ENCODE data around the gene NLRP6. TPM values are rescaled to one million over a fixed set of nuclear protein-coding genes. Genes with fewer than 3 reads are reported as not detected.
"Not testable (repeated sequence)": the region's sequence is repeated elsewhere in the genome, so short reads cannot be mapped to it uniquely, and the experiment has no call there.

NLRP6 gene
- total RNA-seq, 1 donor from 2014 or later, result not detected

DNA sequence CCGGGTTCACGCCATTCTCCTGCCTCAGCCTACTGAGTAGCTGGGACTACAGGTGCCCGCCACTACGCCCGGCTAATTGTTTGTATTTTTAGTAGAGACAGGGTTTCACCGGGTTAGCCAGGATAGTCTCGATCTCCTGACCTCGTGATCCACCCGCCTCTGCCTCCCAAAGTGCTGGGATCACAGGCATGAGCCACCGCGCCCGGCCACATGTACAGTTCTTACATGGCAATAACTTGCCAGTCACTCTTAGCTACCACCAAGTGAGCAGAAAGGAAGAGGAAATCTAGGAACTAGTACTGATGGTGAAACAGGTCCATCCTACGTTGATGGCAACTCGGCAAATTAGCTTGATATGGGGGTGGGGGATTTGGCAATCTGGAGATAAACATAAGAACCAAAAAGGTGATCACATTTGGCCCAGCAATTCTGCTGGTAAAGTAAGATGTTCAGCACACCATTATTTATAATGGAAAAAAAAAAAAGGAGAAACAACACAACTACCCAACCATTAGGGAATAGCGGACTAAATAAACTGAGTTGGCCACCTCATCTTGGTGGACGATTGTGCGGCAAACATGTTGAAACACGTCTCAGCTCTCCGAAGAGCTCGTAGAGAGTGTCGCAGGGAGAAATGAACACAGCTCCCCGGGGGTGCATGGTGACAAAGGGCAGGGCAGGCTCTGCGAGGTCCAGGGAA, 5.3 kb downstream of the NLRP6 start:
- no peak for DNase-seq (ENCODE audit: low read depth)

DNA sequence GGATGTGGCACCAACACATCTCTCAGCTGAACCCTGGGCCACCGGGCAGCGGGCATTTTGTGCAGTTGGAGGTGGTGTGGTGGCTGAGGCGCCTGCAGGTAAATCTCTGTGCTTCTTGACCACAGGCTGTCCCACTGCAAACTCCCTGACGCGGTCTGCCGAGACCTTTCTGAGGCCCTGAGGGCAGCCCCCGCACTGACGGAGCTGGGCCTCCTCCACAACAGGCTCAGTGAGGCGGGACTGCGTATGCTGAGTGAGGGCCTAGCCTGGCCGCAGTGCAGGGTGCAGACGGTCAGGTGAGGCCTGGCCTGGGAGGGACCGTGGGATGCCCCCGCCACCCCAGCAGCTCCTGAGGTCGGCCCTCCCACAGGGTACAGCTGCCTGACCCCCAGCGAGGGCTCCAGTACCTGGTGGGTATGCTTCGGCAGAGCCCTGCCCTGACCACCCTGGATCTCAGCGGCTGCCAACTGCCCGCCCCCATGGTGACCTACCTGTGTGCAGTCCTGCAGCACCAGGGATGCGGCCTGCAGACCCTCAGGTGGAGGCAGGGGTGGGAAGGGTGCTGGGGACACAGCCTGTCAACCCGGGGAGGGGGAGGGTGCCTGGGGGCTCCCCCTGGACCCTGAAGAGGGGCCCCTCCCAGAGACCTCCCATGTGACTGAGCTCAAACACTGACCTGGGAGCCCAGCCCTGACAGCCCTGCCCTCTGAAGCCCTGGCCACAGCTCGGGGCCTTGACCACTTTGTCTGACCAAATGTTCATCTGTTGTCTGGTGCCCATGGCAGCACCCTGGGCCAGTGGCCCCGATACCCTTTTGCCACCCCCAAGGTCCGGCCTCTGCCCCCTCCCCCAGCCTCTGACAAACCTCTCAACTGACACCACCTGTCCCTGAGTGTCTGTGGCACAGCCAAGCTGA, 6.2 kb downstream of the NLRP6 start:
- no peak overlapping the region for H3K4me3 ChIP-seq (ENCODE audit: low read depth, low read length)
- TF ChIP-seq CTCF (conservative IDR thresholded peaks at IDR 0.05; ENCODE audit: low read depth, low read length), result no peak
- DNase-seq (ENCODE audit: low read depth), result no peak

More for the DNA sequence above, 5.3 kb downstream of the NLRP6 start:
- H3K4me3 ChIP-seq (ENCODE audit: low read depth, low read length), result no peak overlapping the region
- TF ChIP-seq CTCF (conservative IDR thresholded peaks at IDR 0.05; ENCODE audit: low read depth, low read length), result no peak

- DNase-seq (ENCODE audit: low read depth), result no peak
- TF ChIP-seq CTCF (conservative IDR thresholded peaks at IDR 0.05; ENCODE audit: low read depth, low read length), result no peak
- no peak overlapping the region for H3K4me3 ChIP-seq (ENCODE audit: low read depth, low read length)
Observed at GRCh38 chr11:285021-285893, 7.0 kb downstream of the NLRP6 start.

DNA sequence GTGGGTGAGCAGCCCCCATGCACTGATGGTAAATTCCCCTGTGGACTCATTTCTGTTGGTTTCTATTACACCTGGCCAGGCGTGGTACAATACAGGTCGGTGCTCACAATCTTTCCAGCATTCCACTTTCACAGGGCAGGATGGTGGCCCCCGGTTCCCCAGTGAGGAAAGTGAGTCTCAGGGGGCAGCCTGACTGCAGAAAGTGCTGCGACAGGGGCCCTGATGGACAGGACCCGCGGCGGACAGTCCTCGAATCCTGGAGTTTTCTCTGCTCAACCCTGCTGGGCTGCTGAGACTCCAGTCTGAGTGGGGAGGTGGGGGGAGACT, 7.7 kb downstream of the NLRP6 start:
- DNase-seq (ENCODE audit: low read depth), result no peak
- no peak for TF ChIP-seq CTCF (conservative IDR thresholded peaks at IDR 0.05; ENCODE audit: low read depth, low read length)

DNA sequence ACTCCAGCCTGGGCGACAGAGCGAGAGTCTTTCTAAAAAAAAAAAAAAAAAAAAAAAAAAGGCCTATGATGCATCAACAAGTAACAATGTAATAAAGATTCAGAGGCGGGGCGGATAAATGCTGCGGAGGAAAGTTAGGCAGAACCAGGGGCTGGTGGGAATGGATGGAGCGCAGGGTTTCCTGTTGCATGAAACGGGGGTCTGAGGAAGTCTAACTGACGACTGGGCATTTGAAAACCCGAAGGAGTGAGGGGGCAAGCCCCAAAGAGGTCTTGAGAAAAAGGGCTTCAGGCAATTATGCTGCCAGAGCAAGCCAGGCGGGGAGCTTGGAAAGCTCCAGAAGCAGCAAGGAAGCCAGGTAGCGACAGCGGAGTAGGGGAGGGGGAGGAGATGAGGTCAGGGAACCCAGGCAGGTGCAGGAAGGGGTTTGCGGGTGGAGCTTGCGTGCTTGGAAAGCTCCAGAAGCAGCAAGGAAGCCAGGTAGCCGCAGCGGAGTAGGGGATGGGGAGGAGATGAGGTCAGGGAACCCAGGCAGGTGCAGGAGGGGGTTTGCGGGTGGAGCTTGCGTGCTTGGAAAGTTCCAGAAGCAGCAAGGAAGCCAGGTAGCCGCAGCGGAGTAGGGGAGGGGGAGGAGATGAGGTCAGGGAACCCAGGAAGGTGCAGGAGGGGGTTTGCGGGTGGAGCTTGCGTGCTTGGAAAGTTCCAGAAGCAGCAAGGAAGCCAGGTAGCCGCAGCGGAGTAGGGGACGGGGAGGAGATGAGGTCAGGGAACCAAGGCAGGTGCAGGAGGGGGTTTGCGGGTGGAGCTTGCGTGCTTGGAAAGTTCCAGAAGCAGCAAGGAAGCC, 9.0 kb downstream of the NLRP6 start:
- H3K4me3 ChIP-seq (ENCODE audit: low read depth, low read length), result peak overlapping the region; percentile 55
- not testable (repeated sequence) for DNase-seq (ENCODE audit: low read depth)

More for the DNA sequence above, 7.7 kb downstream of the NLRP6 start:
- H3K4me3 ChIP-seq (ENCODE audit: low read depth, low read length), result no peak overlapping the region

GRCh38 chr11:287821-288477, 9.7 kb downstream of the NLRP6 start:
- no peak for TF ChIP-seq CTCF (conservative IDR thresholded peaks at IDR 0.05; ENCODE audit: low read depth, low read length)
- H3K4me3 ChIP-seq (ENCODE audit: low read depth, low read length), result peak overlapping the region; percentile 55
- DNase-seq (ENCODE audit: low read depth), result no peak

Measured in epithelial cell of proximal tubule (primary cell).